CD4-positive, alpha-beta T cell treated with Interleukin-2 at 100 ng/mL for 4 hours (primary cell): ENCODE data around the gene NNAT.
"Not testable (repeated sequence)": the region's sequence is repeated elsewhere in the genome, so short reads cannot be mapped to it uniquely, and the experiment has no call there.

ENCODE experiments used
- DNase-seq: peaks from one replicate; pipeline ENCODE4 v3.0.0-alpha.2; 2020; ENCODE audit warnings: low spot score

Gene NNAT

GRCh38 chr20:37521061-37521771 lies at the start of gene NNAT:
TSS of gene NNAT (plus strand) at chr20:37521250. CDS start at chr20:37521332, 82 bp downstream.
- DNase-seq: no peak

DNA sequence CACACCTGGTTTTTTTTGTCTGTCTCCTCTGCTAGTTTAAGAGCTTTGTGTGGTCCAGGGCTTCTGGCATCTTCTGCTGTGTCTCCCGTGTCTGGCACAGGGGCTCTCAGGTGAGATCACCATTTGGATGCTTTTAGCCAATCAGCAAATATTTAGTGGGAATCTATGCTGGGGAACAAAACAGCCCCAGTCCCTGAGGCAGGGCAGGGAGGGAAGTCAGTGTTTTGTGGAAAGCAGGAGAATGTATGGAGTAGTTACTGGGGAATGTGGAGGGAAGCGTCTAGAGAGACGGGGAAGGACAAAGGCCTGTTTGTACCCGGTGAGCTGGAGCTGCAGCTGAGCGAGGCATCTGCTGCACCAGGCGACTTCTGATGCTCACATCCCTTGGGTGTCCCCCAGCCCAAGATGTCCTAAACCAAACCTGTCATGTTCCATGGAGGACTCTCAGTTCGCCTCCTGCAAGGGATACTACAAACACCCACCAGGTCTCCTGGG lies 49.3 kb upstream of the NNAT start:
- DNase-seq: no peak

GRCh38 chr20:37472435-37472834 lies 48.6 kb upstream of the NNAT start:
- DNase-seq: not testable (repeated sequence)

DNA sequence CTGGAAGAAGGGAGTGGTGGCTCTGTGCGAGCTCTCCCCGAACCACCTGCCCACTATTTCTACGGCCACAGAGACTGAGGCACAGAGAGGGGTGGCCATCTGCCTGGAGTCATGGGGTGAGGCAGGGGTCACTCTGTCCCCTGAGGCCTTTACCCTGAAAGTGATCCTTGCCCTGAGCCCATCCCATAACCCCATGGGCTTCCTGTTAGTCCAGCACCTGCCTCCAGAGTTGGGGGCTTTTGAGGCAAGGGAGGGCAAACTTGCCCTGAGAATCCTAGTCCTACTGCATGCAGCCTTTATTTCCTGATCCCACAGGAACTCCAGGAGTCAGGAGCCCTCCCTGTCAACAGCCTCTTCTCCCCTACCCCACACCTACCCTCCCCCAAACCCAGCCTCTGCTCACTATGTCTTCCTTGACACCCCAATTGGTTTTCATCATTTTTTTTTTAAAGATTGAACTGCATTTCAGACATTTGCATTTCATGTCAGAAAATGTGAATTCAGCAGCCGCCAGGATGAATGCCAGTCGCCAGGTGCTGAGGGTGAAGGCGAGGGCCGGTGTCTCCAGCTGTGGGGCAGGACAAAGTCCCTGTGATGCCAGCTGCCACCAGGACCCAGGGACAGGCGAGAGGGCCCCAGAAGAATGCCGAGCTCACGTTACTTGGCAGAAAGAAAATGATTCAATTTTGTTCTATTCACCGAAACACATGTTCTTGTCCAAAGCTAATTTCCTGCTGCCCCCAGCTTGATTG lies 47.6 kb upstream of the NNAT start:
- no peak for DNase-seq

DNA sequence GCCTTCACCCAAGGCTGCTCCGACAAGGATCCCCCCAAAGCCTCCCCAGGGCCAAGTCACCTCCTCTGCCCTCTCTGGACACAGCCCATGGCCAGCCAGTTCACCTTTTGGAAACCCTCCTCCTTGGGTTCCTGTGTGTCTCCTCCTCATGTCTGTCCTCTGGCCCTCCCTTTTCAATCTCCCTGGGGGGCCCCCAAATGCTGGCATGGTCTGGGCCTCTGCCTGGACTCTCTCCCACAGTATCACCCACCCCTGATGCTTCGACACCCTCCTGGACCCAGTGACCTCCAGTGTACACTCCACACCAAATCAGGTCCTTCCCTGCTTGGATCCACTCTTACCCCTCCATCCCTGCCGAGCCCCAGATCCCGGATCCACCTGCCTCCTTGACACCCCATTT lies 46.7 kb upstream of the NNAT start:
- no peak for DNase-seq

DNA sequence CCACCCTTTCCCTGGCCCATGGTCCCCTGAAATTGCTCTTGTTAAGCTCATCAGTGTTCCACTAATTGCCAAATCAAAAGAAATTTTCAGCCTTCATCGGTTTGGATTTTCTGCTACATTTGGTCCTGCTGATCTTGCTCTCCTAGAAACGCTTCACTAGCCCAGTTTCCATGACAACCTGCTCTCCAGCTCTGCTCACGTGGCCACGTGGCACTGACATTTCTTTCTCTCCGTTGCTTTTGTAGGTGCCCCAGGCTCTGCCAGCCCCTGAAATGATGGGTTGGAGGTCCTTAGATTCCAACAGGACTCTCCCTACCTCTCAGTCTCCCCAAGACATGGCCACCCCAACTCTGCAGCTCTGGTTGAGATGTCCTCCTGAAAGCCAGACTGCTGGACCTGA lies 45.8 kb upstream of the NNAT start:
- no peak for DNase-seq

DNA sequence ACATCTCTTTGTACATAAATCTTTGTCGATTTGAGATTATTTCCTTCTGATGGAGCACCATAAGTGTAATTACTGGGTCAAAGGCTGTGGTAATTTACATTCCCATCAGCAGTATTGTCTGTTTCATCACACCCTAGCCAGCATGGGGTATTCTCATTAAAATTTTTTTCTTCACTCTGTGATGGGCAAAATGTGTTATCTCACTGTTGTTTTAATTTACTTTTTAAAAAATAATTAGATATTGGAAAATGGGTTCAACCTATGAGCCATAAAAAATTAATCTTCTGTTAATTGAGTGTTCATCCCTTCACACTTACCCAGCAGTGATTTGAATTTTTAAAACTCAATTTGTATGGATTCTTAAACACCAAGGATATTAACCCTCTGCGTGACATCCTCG lies 44.0 kb upstream of the NNAT start:
- no peak for DNase-seq

GRCh38 chr20:37479266-37479665 lies 41.8 kb upstream of the NNAT start:
- no peak for DNase-seq

GRCh38 chr20:37479925-37480691 lies 40.9 kb upstream of the NNAT start:
- no peak for DNase-seq

GRCh38 chr20:37480919-37481318 lies 40.1 kb upstream of the NNAT start:
- DNase-seq: no peak

- no peak for DNase-seq
Observed at GRCh38 chr20:37481610-37482009, 39.4 kb upstream of the NNAT start.

DNA sequence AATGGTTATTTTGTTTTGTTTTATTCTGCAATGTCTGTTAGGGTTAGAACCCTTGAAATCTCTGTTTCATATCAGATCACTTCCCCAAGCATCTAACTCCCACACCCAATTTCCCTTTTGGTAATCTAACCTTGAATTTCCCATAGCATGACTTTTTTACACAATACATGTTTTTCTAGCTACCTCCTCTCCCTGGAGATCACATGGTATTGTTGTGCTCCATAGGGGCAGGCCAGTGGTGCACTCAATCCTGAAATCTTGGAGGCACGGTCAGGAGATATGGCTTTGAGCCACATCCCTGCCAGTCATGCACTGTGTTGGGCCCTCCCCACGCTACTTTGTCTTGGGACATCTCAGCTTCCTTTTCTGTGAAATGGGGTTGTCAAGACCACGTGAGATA lies 36.7 kb upstream of the NNAT start:
- no peak for DNase-seq

- not testable (repeated sequence) for DNase-seq
Observed at GRCh38 chr20:37486209-37486608, 34.8 kb upstream of the NNAT start.

DNA sequence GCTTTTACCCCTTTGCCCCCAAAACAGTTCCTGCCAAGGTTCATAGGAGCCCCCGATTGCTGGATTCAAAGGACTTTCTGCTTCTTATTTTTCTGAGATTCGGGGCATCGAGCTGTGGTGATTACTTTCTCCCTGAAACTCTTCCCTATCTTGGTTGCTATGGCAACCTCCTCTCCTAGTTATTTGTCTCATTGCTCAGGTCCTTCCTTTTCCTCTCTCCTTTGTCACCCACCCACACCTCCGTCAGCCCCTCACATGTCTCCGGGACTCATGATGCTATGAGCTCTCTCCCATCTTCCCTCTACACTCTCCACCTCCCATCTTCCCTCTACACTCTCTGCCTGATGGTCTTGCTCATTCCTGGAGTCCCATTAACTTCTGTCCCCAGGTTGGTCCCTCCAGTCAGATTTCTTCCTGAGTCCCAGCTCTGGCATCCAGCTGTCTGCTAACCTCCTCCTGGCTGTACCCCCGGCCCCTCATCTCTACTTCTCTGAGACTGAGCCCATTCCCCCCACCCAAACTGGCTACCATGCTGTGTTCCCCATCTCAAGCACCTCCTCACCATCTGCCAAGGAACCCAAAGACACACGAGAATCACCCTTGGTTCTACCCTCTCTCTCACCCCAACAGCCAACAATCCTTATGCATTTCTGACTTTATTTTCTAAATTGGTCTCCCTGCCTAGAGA lies 30.2 kb upstream of the NNAT start:
- DNase-seq: no peak

DNA sequence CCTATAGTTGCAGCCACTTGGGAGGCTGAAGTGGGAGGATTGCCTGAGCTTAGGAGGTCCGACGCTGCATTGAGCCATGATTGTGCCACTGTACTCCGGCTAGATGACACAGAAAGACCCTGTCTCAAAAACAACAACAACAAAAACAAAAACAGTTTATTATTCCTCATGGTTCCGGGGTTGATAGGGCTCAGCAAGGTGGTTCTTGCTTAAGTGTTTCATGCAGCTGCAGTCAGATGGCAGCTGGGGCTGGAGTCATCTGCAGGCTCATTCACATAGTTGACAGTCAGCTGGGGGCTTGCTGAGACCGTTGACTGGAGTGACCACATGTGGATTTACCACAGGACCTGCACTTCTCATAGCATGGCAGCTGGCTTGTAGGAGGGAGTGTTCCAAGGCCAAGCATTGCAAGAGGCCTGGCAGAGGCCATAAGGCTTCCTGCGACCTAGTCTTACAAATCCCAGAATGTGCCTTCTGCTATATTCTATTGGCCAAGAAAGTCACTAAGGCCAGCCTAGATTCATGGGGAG lies 28.9 kb upstream of the NNAT start:
- DNase-seq: no peak

GRCh38 chr20:37492945-37493344 lies 28.1 kb upstream of the NNAT start:
- no peak for DNase-seq

GRCh38 chr20:37494301-37494700 lies 26.7 kb upstream of the NNAT start:
- DNase-seq: no peak

DNA sequence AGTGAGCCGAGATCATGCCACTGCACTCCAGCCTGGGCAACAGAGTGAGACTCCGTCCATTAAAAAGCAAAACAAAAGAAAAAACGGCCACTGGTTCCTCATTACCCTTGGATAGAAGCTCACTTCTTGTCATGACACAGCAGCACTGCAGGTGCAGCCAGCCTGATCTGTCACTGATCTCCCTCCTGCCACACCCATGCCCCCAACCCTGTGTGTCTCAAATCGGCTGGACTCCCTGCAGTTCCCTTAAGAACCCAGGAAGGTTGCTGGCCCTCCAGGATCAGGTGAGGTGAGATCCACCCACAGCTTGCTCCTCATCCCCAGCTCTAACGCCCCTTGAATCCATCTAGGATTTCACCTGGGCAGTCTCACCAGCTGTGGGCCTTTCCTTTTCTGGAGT lies 26.3 kb upstream of the NNAT start:
- DNase-seq: no peak

- no peak for DNase-seq
Observed at GRCh38 chr20:37498066-37498665, 22.9 kb upstream of the NNAT start.

- DNase-seq: no peak
Observed at GRCh38 chr20:37500311-37500710, 20.7 kb upstream of the NNAT start.

DNA sequence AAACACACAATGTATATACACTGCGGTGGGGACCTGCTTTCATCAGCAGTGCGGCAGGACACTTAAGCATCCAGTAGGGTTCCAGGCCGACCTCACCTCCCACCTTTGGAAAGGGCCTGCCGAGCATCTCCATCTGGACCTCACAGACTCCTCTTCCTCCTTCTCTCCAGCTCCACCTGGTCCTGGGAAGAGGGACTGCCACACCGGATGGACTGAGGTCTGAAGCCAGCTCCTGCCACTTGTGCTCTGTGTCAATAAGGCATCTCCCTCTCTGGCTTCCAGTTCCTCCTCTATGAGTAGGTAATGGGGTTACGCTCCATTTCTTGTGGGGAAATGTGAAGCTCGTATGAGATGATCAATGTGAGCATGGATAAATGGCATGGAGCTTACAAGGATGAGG lies 19.1 kb upstream of the NNAT start:
- DNase-seq: no peak

DNA sequence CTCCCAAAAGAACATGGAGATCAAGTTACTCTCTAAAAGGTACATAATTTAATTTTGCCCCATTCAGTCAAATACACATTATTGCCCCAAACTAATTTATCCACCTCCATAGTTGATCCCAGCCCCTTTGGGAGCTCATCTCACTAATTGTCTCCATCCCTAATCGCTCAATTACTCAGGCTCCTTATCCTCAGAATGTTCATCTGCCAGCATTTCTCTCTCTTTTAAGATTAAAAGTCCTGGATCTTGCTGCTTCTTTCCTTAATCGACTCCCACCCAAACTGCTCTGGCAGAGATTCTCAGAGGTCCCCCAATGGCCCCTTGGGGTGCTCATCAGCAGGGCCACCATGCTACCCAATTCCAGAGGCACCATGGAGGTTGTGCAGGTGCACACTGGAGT lies 18.4 kb upstream of the NNAT start:
- DNase-seq: no peak
